ENCODE measurements around the gene POLDIP2.

POLDIP2 gene

DNA sequence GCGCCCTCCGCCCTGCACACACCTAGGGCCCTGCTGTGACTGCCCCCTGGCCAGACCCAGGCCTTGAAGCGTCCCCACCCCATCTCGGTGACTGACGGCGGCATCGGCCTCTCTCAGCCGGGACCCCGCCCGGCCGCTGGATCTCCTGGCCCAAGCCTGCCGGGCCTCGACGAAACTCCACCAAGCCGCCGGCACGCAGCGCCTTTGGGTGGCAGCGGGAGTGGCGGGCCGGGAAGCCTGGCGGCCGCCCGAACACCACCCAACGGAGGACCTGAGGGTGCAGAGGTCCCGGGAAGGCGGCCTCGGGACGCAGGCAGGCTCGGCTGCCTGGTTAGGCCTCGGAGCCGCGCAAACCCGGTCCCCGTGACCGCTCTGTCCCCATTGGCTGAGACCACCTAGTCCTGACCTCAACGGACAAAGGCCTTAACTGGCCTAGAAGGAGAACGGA, 50.3 kb downstream of the POLDIP2 start:
- no peak for DNase-seq (ENCODE audit: low spot score)
- no peak overlapping the region for H3K27ac ChIP-seq
- TF ChIP-seq, protein P1, sequence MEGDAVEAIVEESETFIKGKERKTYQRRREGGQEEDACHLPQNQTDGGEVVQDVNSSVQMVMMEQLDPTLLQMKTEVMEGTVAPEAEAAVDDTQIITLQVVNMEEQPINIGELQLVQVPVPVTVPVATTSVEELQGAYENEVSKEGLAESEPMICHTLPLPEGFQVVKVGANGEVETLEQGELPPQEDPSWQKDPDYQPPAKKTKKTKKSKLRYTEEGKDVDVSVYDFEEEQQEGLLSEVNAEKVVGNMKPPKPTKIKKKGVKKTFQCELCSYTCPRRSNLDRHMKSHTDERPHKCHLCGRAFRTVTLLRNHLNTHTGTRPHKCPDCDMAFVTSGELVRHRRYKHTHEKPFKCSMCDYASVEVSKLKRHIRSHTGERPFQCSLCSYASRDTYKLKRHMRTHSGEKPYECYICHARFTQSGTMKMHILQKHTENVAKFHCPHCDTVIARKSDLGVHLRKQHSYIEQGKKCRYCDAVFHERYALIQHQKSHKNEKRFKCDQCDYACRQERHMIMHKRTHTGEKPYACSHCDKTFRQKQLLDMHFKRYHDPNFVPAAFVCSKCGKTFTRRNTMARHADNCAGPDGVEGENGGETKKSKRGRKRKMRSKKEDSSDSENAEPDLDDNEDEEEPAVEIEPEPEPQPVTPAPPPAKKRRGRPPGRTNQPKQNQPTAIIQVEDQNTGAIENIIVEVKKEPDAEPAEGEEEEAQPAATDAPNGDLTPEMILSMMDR (conservative IDR thresholded peaks at IDR 0.05; ENCODE audit: low read depth): no peak
- CTCF ChIA-PET: no interaction called here
- POLR2A ChIA-PET (ENCODE audit: low non-redundant PET): no interaction called here

GRCh38 chr17:28298449-28298848, 58.9 kb downstream of the POLDIP2 start:
- CTCF ChIA-PET: interaction anchor here (0.7 kb wide), 1 partner anchor 350 kb away, joined by 3 read pairs; no protein-coding TSS in a partner anchor
- POLR2A ChIA-PET (ENCODE audit: low non-redundant PET): no interaction called here
- DNase-seq (ENCODE audit: low spot score): no peak
- TF ChIP-seq, protein P1 (conservative IDR thresholded peaks at IDR 0.05; ENCODE audit: low read depth): no peak
- H3K27ac ChIP-seq: no peak overlapping the region
